ENCODE data around the gene RNF208. TPM values are rescaled to one million over a fixed set of nuclear protein-coding genes. Genes with fewer than 3 reads are reported as not detected.
"Not testable (repeated sequence)": the region's sequence is repeated elsewhere in the genome, so short reads cannot be mapped to it uniquely, and the experiment has no call there.

Gene RNF208
- total RNA-seq, 1 donor from 2014 or later = 31.5 TPM

DNA sequence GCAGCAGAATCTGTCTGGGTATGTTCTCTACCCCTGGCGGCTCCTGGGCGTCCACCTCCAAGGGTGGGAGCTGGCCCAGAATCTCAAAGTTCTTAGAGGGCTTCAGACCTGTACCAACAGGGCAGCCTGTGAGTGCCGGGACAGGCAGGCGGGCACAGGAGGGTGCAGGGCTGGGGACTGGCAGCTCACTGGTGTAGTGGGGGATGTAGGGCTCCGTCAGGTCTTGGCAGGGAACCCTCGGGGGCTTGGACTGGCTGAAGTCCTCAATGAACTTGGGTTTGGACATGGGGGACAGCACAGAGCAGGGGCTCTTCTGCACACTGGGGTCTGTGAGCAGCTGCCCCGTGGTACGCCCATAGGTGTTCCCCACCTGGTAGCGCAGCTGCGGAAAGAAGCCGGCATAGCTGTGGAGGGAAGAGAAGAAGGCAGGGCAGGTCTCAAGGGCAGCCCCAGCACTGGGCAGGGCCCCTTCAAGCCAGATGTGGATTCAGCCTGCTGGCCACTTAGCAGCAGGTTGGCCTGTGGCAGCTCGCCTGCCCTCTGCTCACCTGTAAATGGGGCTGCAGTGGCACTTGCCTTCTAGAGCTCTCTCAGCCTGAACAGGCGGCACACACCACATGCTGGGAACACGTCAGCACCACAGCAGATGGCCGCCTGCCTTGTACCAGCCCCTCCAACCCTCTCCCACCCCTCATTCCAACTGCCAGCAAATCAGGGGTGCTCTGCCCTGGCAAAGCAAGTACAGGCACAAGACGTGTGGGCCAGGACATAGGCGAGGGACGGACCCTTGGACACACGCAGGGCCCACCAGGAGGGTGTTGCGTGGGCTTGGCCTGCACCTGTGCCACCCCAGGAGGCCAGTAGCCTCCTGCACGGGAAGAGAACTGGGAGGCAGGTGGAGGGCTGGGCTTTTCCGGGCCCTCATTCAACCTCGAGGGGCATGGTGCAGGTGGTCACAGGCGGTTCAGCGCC lies 23.7 kb upstream of the RNF208 start:
- intact Hi-C loops (cut with micrococcal nuclease) = no loop called here
- H3K4me1 ChIP-seq = peaks cover 56% of the 10 kb centered on the region
- no peak overlapping the region for H3K4me3 ChIP-seq
- no peak for DNase-seq
- no peak overlapping the region for H3K27ac ChIP-seq (replicated peaks)
- TF ChIP-seq, protein P1, sequence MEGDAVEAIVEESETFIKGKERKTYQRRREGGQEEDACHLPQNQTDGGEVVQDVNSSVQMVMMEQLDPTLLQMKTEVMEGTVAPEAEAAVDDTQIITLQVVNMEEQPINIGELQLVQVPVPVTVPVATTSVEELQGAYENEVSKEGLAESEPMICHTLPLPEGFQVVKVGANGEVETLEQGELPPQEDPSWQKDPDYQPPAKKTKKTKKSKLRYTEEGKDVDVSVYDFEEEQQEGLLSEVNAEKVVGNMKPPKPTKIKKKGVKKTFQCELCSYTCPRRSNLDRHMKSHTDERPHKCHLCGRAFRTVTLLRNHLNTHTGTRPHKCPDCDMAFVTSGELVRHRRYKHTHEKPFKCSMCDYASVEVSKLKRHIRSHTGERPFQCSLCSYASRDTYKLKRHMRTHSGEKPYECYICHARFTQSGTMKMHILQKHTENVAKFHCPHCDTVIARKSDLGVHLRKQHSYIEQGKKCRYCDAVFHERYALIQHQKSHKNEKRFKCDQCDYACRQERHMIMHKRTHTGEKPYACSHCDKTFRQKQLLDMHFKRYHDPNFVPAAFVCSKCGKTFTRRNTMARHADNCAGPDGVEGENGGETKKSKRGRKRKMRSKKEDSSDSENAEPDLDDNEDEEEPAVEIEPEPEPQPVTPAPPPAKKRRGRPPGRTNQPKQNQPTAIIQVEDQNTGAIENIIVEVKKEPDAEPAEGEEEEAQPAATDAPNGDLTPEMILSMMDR (IDR thresholded peaks at IDR 0.05; ENCODE audit: borderline replicate concordance) = no peak
- no peaks in the 10 kb centered on the region for H3K9me3 ChIP-seq (replicated peaks)
- H3K27me3 ChIP-seq (ENCODE audit: low read depth) = no peaks in the 10 kb centered on the region
- peaks cover 22% of the 10 kb centered on the region for H3K36me3 ChIP-seq

DNA sequence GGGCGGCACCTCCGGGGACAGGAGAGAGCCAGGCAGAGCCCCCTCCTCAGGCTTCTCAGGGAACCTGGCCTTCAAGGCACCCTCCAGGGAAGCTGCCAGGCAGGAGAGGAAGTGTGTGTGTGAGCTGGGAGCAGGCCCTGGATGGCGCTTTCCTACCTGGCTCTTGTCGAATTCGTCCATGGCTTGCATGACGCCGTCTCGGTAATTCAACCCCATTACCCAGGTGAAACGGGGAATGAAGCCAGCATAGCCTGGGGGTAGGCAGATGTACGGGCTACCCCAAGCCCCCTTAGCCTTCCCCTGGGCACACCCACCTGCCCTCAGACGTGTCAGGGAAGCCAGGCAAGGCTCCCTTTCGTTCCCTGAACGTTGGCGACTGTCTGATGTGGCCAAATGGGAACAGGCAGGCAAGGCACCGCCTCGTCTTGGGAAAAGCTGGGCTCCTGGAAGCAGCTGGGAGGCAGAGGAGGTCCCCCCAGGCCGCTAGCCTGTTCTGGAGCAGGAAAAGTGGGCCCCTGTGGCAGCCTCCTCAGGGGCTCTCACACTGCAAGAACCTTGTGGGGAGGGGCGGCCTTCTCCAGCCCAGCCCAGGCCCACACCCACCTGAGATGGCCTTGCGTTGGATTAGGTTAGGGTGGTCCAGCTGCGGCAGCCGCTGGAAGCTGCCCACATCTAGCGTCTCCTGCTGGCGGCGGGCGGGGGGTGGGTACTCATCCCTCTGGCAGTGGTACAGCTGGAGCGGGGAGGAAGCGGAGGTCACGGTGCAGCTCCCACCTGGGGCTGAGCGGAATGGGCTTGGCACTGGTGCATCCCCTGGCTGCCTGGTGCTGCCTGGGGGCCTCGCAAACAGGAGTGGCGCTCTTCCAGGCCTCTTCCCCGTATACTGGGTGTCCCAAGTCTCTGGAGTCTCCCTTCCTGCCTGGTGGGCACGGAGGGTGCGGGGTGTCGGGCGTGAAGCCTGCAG lies 22.7 kb upstream of the RNF208 start:
- Histone ChIP-seq H3K36me3 (peaks cover 22% of the 10 kb centered on the region), H3K4me3 (no peak overlapping the region), H3K4me1 (peaks cover 54% of the 10 kb centered on the region), H3K27me3 (ENCODE audit: low read depth) (no peaks in the 10 kb centered on the region), H3K9me3 (replicated peaks) (no peaks in the 10 kb centered on the region), H3K27ac (replicated peaks) (peak overlapping the region; percentile 27)
- intact Hi-C loops (cut with micrococcal nuclease) = no loop called here
- TF ChIP-seq, protein P1 (IDR thresholded peaks at IDR 0.05; ENCODE audit: borderline replicate concordance) = no peak
- no peak for DNase-seq

DNA sequence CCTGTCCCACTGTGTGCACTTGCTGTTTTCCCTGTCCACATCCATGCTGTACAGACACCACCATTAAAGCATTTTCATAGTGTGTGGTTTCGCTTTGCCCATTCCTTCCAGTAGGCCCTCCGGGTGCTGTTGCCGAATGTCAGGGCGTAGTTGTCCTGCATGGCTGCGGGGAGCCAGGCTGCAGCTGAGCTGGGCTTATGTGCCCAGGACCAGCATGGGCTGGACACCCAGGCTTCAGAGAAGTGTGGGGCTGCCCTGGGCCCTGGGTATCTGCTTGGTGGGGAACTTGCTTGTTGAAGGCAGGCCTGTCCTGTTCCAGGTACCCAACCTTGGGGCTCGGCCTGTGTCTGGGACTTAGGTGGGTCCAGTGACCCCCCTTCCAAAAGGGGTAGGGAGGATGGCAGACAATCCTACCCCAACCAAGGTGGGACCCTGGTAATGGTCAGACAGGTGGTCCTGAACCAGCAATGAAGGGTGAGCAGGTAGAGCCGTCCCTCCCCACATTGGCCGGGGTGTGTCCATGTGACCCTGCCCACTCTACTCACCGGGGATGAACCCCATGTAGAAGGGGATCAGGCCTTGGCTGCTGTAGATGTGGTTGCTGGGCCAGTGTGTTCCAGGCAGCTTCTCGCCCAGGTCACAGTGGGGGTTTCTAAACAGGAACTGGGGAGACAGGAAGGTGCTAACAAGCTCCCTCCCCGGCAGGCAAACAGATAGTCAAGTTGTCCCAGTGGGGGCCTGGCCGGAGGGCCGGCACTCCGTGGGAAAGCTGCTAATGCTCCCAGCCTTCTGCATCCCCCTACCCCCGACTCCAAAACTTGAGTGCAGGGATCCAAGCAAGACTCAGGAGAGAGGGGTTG lies 21.8 kb upstream of the RNF208 start:
- TF ChIP-seq, protein P1 (IDR thresholded peaks at IDR 0.05; ENCODE audit: borderline replicate concordance) = no peak
- intact Hi-C loops (cut with micrococcal nuclease) = no loop called here
- Histone ChIP-seq H3K27me3 (ENCODE audit: low read depth) (no peaks in the 10 kb centered on the region), H3K4me3 (peak overlapping the region; percentile 96), H3K9me3 (replicated peaks) (no peaks in the 10 kb centered on the region), H3K36me3 (peaks cover 22% of the 10 kb centered on the region), H3K4me1 (peaks cover 58% of the 10 kb centered on the region), H3K27ac (replicated peaks) (peak overlapping the region; percentile 27)
- no peak for DNase-seq

DNA sequence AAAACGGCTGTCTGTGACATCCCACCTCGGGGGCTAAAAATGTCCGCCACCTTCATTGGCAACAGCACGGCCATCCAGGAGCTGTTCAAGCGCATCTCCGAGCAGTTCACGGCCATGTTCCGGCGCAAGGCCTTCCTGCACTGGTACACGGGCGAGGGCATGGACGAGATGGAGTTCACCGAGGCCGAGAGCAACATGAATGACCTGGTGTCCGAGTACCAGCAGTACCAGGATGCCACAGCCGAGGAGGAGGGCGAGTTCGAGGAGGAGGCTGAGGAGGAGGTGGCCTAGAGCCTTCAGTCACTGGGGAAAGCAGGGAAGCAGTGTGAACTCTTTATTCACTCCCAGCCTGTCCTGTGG lies 21.2 kb upstream of the RNF208 start:
- H3K27ac ChIP-seq (replicated peaks); intact Hi-C loops (cut with micrococcal nuclease): not testable (repeated sequence)
- peaks cover 64% of the 10 kb centered on the region for H3K4me1 ChIP-seq

DNA sequence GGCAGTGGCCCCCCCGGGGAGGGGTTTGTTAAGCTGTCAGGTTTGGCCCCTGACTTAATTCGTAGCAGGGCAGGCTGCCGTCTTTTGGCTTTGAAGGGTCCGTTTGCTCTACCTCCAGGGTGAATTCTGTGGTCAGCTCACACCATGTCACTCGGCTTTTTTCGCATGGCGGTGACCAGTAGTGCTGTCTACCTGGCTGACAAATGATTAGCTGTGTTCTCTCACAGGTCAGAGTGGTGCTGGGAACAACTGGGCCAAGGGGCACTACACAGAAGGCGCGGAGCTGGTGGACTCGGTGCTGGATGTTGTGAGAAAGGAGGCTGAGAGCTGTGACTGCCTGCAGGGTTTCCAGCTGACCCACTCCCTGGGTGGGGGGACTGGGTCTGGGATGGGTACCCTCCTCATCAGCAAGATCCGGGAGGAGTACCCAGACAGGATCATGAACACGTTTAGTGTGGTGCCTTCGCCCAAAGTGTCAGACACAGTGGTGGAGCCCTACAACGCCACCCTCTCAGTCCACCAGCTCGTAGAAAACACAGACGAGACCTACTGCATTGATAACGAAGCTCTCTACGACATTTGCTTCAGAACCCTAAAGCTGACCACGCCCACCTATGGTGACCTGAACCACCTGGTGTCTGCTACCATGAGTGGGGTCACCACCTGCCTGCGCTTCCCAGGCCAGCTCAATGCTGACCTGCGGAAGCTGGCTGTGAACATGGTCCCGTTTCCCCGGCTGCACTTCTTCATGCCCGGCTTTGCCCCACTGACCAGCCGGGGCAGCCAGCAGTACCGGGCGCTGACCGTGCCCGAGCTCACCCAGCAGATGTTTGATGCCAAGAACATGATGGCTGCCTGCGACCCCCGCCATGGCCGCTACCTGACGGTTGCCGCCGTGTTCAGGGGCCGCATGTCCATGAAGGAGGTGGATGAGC lies 20.5 kb upstream of the RNF208 start:
- Histone ChIP-seq H3K4me1 (peaks cover 70% of the 10 kb centered on the region), H3K27me3 (ENCODE audit: low read depth) (no peaks in the 10 kb centered on the region), H3K4me3 (peak overlapping the region; percentile 96), H3K27ac (replicated peaks) (peak overlapping the region; percentile 98), H3K9me3 (replicated peaks) (no peaks in the 10 kb centered on the region), H3K36me3 (peaks cover 22% of the 10 kb centered on the region)
- TF ChIP-seq, protein P1 (IDR thresholded peaks at IDR 0.05; ENCODE audit: borderline replicate concordance) = no peak
- no peak for DNase-seq
- intact Hi-C loops (cut with micrococcal nuclease) = no loop called here

More for the DNA sequence above, 21.2 kb upstream of the RNF208 start:
- DNase-seq; H3K9me3 ChIP-seq (replicated peaks); H3K27me3 ChIP-seq (ENCODE audit: low read depth): not testable (repeated sequence)
- H3K36me3 ChIP-seq = peaks cover 22% of the 10 kb centered on the region
- peak overlapping the region; percentile 96 for H3K4me3 ChIP-seq
